Motor neuron (in vitro differentiated cells): ENCODE results near the gene MED17. TPM values are rescaled to one million over a fixed set of nuclear protein-coding genes. Genes with fewer than 3 reads are reported as not detected.

Source experiments
- ATAC-seq, 8 experiments: fragments of 200-7000 bp; cut with Tn5 transposase; replicated peaks in 6 of 8; 2 replicates each; pipeline ENCODE4 v1.8.0; 2021; ENCODE audit warnings: mild to moderate bottlenecking in 8 of 8, moderate library complexity in 8 of 8
- H3K27ac ChIP-seq, 2 donors: fragments of 250-450 bp; sonication (Bioruptor Pico); 2 replicates each; pipeline ENCODE4 v1.9.0; 2021; ENCODE audit warnings: antibody characterized with exemption in 2 of 2, mild to moderate bottlenecking in 2 of 2, moderate library complexity in 1 of 2
- H3K4me1 ChIP-seq, 2 donors: fragments of 250-450 bp; sonication (Bioruptor Pico); replicated peaks in 1 of 2; 2 replicates each; pipeline ENCODE4 v1.6.1; 2021; ENCODE audit warnings: antibody characterized with exemption in 2 of 2, mild to moderate bottlenecking in 2 of 2, moderate library complexity in 1 of 2
- H3K4me3 ChIP-seq, 5 donors: fragments of 250-450 bp; sonication (Bioruptor Pico); 2 replicates each; pipeline ENCODE4 v1.9.0; 2021; ENCODE audit warnings: antibody characterized with exemption in 5 of 5, mild to moderate bottlenecking in 5 of 5, moderate library complexity in 4 of 5
- WGBS, 10 experiments: fragments of 450-650 bp; shearing (Covaris generic); methylation state at CpG; one replicate each; pipeline ENCODE4 v1.0.0; 2022; 5-methylcytosine and 5-hydroxymethylcytosine counted together
- in situ Hi-C, 9 experiments: fragments of 400-800 bp; cut with MboI; loops; one replicate each; pipeline ENCODE4 v1.15.0; 2021; ENCODE audit warnings: low sequenced_read_pairs in 9 of 9, low pct_unique_long_range_greater_than_20kb in 2 of 9; ENCODE audit not compliant: unreplicated experiment in 9 of 9
- total RNA-seq, 8 experiments: library from RNA; unstranded; fragments of 300-600 nt; gene quantifications; 2 replicates each; pipeline versions ENCODE4 v1.2.3 to v1.2.4, GENCODE V29; 2022

MED17 gene
- total RNA-seq, 8 experiments from 2014 or later: 23.2 to 50.6 (median 32.2) TPM

DNA sequence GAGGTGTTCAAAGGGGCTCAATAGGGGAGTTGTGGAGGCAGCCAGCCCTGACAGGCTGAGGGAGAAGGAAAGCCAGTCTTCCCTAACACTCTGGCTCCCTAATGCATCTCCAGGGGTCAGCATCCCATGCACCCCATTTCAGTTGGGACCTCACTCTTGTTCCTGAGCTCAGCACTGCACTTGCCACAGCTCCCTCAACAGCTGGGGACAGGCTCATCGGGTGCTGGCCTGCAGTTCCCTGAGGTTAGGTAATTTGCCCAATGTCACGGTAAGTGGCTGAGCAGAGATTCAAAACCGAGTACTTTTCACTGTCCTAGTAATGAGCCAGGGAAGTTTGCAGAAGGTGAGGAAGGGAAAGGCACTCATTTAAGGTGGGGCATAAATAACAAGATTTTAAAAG, 45.5 kb downstream of the MED17 start:
- in situ Hi-C loops: no loop called here
- H3K4me3 ChIP-seq: no peak overlapping the region
- ATAC-seq: no peak
- WGBS, 10 experiments: 20 to 91% (median 77%) methylated on average over 1 to 3 of the region's 3 CpGs; no CpG with 5 or more reads in 4 of the 10 experiments
- no peak overlapping the region for H3K27ac ChIP-seq
- H3K4me1 ChIP-seq: no peaks in the 10 kb centered on the region

DNA sequence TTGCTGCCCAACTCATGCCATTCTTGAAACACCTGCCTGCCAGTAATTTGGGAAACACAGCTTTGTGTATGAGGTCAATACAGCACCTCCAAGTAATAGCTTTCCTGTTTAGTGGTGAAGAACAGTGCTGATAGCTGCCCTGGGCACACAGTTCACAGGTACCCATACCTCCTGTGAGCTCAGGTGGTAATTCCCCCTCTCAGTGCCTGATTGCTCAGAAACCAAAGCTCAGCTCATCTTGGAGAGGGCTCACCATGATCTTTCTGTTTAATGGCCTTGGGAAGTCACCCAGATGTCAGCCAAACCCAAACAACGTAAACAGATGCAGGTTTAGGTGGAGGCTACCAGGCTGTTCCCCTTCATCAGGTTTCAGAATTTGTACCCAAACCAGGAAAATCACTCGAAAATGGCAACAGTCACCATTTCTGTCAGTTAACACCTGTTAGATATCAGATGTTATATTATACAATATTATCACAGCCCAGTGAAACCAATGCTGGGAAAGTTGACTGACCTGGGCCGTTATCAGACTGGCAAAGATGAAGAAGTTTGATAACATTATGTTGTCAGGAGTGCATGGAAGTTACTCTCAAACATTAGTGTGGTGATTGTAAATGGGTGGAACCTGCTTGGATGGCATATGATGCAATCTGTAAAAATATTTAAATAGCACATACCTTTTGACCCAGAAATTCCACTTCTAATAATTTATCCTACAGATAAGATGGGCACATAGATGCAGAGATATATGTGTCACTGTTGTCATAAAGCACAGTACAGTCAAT, 47.5 kb downstream of the MED17 start:
- ATAC-seq: no peak
- 14 to 73% (median 50%) methylated on average over 1 to 3 of the region's 3 CpGs; no CpG with 5 or more reads in 2 of the 10 experiments for WGBS, 10 experiments
- no peak overlapping the region for H3K27ac ChIP-seq

GRCh38 chr11:93832780-93833179, 48.7 kb downstream of the MED17 start:
- 60 to 100% (median 90%) methylated on average over 1 of the region's 1 CpG; no CpG with 5 or more reads in 6 of the 10 experiments for WGBS, 10 experiments
- ATAC-seq: no peak
- Histone ChIP-seq H3K4me1 (no peaks in the 10 kb centered on the region), H3K4me3 (no peak overlapping the region), H3K27ac (no peak overlapping the region)
- in situ Hi-C loops: no loop called here

More for the DNA sequence above, 47.5 kb downstream of the MED17 start:
- in situ Hi-C loops: no loop called here
- Histone ChIP-seq H3K4me1 (no peaks in the 10 kb centered on the region), H3K4me3 (no peak overlapping the region)

DNA sequence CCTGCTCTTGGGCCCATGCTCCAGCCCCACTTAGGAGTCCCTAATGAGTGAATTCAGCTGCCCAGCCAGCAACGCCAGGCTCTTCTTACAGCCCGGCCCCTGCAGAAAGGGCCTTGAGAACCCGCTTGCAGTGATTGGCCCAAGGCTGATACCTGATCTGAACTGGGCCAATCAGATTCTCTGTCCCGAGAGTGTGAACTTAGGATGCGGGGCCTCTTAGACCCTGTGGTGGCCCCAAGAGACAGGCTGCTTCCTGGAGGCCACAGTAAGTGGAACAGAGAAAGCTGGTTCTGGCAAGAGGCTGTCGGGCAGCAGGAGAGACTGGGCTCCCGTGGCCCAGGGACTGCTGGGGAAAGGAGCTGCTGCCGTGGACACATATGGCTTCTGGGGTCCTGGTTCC, 54.9 kb downstream of the MED17 start:
- ATAC-seq: no peak
- Histone ChIP-seq H3K4me1 (no peaks in the 10 kb centered on the region), H3K4me3 (no peak overlapping the region), H3K27ac (no peak overlapping the region)
- 60 to 100% (median 90%) methylated on average over 1 to 5 of the region's 8 CpGs; no CpG with 5 or more reads in 5 of the 10 experiments for WGBS, 10 experiments
- in situ Hi-C loops: no loop called here

GRCh38 chr11:93840180-93840579, 56.1 kb downstream of the MED17 start:
- H3K4me1 ChIP-seq: no peaks in the 10 kb centered on the region
- in situ Hi-C loops: no loop called here
- peak in 6 of 8 experiments; percentile 7 to 66 (median 28) for ATAC-seq
- 0 to 82% (median 53%) methylated on average over 1 to 2 of the region's 2 CpGs; no CpG with 5 or more reads in 3 of the 10 experiments for WGBS, 10 experiments
- no peak overlapping the region for H3K4me3 ChIP-seq
- no peak overlapping the region for H3K27ac ChIP-seq

DNA sequence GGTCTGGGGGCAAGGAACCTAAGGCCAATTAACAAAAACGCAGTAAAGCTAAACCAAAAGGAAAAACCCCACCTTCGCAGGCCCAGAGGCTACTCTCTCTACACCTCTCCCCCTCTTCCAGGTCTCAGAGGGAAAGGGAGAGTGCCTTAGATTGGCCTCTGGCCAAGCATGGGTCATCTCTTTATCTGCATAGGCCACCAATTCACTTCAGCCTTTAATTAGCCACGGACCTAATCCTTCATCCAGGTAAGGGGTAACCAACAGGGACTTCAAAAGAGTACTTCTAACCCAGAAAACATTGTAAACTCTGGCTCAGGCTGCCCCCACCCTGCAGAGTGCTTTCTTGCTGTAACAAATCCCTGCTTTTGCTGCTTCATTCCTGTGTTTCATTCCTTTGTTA, 56.9 kb downstream of the MED17 start:
- Histone ChIP-seq H3K4me1 (no peaks in the 10 kb centered on the region), H3K27ac (no peak overlapping the region), H3K4me3 (no peak overlapping the region)
- in situ Hi-C loops: no loop called here
- 29 to 100% (median 61%) methylated on average over 1 to 3 of the region's 3 CpGs; no CpG with 5 or more reads in 4 of the 10 experiments for WGBS, 10 experiments
- ATAC-seq: no peak

GRCh38 chr11:93841446-93841845, 57.4 kb downstream of the MED17 start:
- WGBS, 10 experiments: 30 to 100% (median 80%) methylated on average over 1 to 2 of the region's 2 CpGs; no CpG with 5 or more reads in 2 of the 10 experiments
- ATAC-seq: no peak
- no peaks in the 10 kb centered on the region for H3K4me1 ChIP-seq
- no peak overlapping the region for H3K27ac ChIP-seq
- in situ Hi-C loops: no loop called here
- no peak overlapping the region for H3K4me3 ChIP-seq

- Histone ChIP-seq H3K27ac (no peak overlapping the region), H3K4me1 (no peaks in the 10 kb centered on the region), H3K4me3 (no peak overlapping the region)
- ATAC-seq: no peak
- in situ Hi-C loops: no loop called here
- WGBS, 10 experiments: 57 to 100% (median 95%) methylated on average over 1 to 4 of the region's 4 CpGs; no CpG with 5 or more reads in 2 of the 10 experiments
Measured at GRCh38 chr11:93842034-93842433, 58.0 kb downstream of the MED17 start.

GRCh38 chr11:93842461-93842860, 58.4 kb downstream of the MED17 start:
- Histone ChIP-seq H3K27ac (no peak overlapping the region), H3K4me3 (no peak overlapping the region), H3K4me1 (no peaks in the 10 kb centered on the region)
- in situ Hi-C loops: no loop called here
- peak in 2 of 8 experiments; percentile 87 to 89 for ATAC-seq
- WGBS, 10 experiments: 0 to 100% (median 78%) methylated on average over 1 to 6 of the region's 6 CpGs; no CpG with 5 or more reads in 1 of the 10 experiments

GRCh38 chr11:93843906-93844305, 59.8 kb downstream of the MED17 start:
- WGBS, 10 experiments: 80 to 100% (median 92%) methylated on average over 1 to 4 of the region's 5 CpGs; no CpG with 5 or more reads in 5 of the 10 experiments
- Histone ChIP-seq H3K4me1 (no peaks in the 10 kb centered on the region), H3K27ac (no peak overlapping the region), H3K4me3 (no peak overlapping the region)
- no peak for ATAC-seq
- in situ Hi-C loops: no loop called here

DNA sequence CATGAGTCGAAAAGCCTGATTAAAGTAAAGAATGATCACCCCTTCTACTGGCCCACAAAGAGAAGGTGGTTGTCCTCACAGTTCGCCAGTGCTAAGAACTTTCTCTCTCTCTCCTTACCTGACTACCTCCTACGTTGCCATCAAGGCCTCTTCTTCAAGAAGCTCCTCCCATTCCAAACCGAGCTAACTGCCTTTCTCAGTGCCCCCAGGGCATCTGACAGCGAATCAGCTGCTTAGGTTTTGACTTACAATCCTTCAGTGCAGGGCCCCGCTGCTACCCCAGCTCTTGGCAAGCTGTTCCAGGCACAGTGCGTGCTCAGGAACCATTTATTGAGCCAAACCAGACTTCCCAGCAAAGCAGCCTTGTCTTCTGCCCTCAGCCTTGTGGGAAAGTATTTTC, 60.5 kb downstream of the MED17 start:
- no peak overlapping the region for H3K4me3 ChIP-seq
- in situ Hi-C loops: no loop called here
- WGBS, 10 experiments: 17 to 94% (median 50%) methylated on average over 1 to 6 of the region's 7 CpGs; no CpG with 5 or more reads in 3 of the 10 experiments
- no peak overlapping the region for H3K27ac ChIP-seq
- ATAC-seq: peak in 1 of 8 experiments; percentile 12
- no peaks in the 10 kb centered on the region for H3K4me1 ChIP-seq

DNA sequence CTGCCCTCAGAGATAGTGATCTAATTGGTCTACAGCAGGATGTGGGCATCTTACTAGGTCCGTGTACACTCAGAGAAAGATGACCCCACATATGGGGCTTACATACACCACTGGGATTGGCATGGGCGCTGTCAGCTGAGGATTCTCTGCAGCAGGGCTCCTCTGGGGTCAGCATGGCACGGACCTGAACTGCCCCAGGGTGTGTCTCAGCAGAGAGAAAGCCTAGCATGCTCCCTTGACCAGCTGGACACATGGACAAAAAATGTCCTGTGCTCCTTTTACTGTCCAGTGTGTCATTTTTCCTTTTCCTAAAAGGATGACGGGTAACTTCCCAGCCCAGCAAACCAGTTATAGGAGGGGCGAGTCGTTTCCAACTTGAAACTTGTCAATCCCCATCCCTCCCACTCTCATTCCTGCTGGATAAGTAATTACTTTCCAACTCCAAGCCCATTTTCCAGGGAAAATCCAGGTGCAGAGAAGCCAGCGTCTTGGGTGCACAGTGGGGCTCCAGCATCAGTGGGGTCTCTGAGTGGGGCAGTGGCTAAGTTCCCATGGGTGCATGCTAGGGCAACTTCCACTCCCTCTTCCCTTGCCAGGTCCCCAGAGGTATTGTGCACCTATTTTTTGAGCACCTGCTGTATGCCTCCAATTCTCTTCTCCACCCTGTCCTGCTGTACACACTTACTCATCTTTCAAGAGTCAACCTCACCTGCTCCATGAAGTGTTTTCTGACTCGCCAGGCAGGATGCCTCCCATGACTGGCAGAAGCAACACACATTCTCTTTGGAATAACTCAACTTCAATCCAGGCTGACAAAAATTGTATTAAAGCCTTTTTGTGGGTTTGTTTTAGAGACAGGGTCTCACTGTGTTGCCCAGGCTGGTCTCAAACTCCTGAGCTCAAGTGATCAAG, 61.4 kb downstream of the MED17 start:
- 50 to 100% (median 77%) methylated on average over 1 to 5 of the region's 8 CpGs; no CpG with 5 or more reads in 3 of the 10 experiments for WGBS, 10 experiments
- Histone ChIP-seq H3K4me1 (no peaks in the 10 kb centered on the region), H3K27ac (no peak overlapping the region), H3K4me3 (no peak overlapping the region)
- in situ Hi-C loops: no loop called here
- no peak for ATAC-seq

DNA sequence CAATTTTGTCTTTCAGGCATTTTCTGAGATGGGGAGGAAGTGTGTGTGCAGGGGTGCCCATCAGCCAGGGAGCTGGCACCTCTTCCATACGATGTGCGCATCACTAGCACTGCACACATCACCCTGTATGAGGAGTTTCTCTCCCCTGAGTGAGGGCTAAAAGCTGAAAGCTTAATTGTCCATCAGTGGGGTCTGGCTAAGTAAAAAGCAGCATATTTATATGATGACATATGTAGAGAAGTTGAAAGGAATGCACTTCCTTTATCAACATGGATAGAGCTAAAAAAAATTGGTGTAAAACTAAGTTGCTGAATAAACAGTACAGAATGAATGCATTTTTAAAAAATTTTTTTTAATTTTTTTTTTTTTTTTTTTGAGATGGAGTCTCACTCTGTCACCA, 62.3 kb downstream of the MED17 start:
- in situ Hi-C loops: no loop called here
- Histone ChIP-seq H3K27ac (no peak overlapping the region), H3K4me1 (no peaks in the 10 kb centered on the region), H3K4me3 (no peak overlapping the region)
- no peak for ATAC-seq
- WGBS, 10 experiments: 70 to 100% (median 83%) methylated on average over 1 to 2 of the region's 2 CpGs; no CpG with 5 or more reads in 4 of the 10 experiments
